Measurements from ENCODE around the gene TMEM120B.

- TF ChIP-seq POLR2AphosphoS5 (IDR thresholded peaks at IDR 0.05; ENCODE audit: low read depth, low read length) (no peak), LBX2 (CRISPR knock-in tag; IDR thresholded peaks at IDR 0.05; ENCODE audit: borderline replicate concordance) (no peak)
Observed at GRCh38 chr12:121781484-121781997, 69.0 kb downstream of the TMEM120B start.
